Measurements from ENCODE around the gene ANTXR1. TPM values are rescaled to one million over a fixed set of nuclear protein-coding genes. Genes with fewer than 3 reads are reported as not detected.

The ANTXR1 gene
- total RNA-seq, 1 experiment from 2014 or later, result 25.7 TPM

DNA sequence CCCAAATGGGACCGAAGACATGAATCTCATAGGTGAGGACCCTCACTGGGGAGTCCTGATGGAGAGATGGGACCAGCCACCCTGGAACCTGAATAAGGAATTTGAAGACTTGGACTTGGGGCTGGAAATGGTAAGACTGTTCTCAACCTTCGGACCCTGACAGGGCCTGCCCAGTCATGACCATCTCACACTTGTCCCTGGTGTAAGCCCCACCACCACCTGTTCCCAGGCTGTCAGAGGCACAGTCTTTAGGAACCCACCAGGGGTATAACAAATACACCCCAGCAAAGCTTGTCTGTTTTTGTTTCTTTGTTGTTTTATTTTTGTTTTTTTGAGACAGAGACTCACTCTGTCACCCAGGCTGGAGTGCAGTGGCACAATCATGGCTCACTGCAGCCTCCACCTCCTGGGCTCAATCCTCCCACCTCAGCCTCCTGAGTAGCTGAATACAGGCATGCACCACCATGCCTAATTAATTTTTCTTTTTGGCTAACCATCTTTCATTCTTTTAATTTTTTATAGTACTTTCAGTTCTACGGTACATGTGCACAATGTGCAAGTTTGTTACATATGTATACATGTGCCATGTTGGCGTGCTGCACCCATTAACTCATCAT, 267.9 kb downstream of the ANTXR1 start:
- H3K27me3 ChIP-seq (ENCODE audit: insufficient read depth, low read length), result no peaks in the 10 kb centered on the region
- H3K36me3 ChIP-seq (ENCODE audit: control insufficient read depth in 1 of 2, insufficient read depth in 2 of 2, low read length in 2 of 2), result no peaks in the 10 kb centered on the region
- DNase-seq (ENCODE audit: low read depth, low spot score) (no peak), ATAC-seq (no peak)
- H3K4me1 ChIP-seq (ENCODE audit: control insufficient read depth in 1 of 2, insufficient read depth in 2 of 2, low read length in 2 of 2), result no peaks in the 10 kb centered on the region
- no peaks in the 10 kb centered on the region for H3K79me2 ChIP-seq (ENCODE audit: insufficient read depth, low read length)
- H4K20me1 ChIP-seq (ENCODE audit: insufficient read depth), result no peaks in the 10 kb centered on the region
- no peak overlapping the region for H3K27ac ChIP-seq (ENCODE audit: low read depth, low read length)
- intact Hi-C loops (cut with micrococcal nuclease), result no loop called here
- ChIA-PET CTCF (no interaction called here), RAD21 (ENCODE audit: low non-redundant PET in 1 of 2, low total read pairs in 2 of 2, uncharacterized antibody in 2 of 2, unreplicated experiment in 2 of 2) (no interaction called here), POLR2A (no interaction called here)
- no peak overlapping the region for H3K9ac ChIP-seq (ENCODE audit: low read length)
- no peak overlapping the region for H2AFZ ChIP-seq (ENCODE audit: low read depth, low read length, poor library complexity, severe bottlenecking)
- H3K4me3 ChIP-seq (replicated peaks in 1 of 2; ENCODE audit: low read depth in 1 of 2, low read length in 2 of 2), result no peak overlapping the region
- H3K4me2 ChIP-seq (ENCODE audit: low read length), result no peak overlapping the region
- no peaks in the 10 kb centered on the region for H3K9me3 ChIP-seq (ENCODE audit: control insufficient read depth in 1 of 2, insufficient read depth in 1 of 2, low read depth in 1 of 2, low read length in 2 of 2)
- TF ChIP-seq, protein P1, sequence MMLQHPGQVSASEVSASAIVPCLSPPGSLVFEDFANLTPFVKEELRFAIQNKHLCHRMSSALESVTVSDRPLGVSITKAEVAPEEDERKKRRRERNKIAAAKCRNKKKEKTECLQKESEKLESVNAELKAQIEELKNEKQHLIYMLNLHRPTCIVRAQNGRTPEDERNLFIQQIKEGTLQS (IDR thresholded peaks at IDR 0.05), result no peak
- TF ChIP-seq, protein P2, sequence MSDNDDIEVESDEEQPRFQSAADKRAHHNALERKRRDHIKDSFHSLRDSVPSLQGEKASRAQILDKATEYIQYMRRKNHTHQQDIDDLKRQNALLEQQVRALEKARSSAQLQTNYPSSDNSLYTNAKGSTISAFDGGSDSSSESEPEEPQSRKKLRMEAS (IDR thresholded peaks at IDR 0.05), result no peak
- TF ChIP-seq CBX3 (IDR thresholded peaks at IDR 0.05; ENCODE audit: low read depth) (no peak), POLR2AphosphoS5 (IDR thresholded peaks at IDR 0.05; ENCODE audit: low read depth, low read length) (no peak), SP1 (IDR thresholded peaks at IDR 0.05; ENCODE audit: low read depth) (no peak), EZH2 (IDR thresholded peaks at IDR 0.05) (no peak), ELF1 (IDR thresholded peaks at IDR 0.05; ENCODE audit: borderline replicate concordance, low read depth) (no peak), POLR2A (IDR thresholded peaks at IDR 0.05; ENCODE audit: borderline replicate concordance, extremely low read depth, insufficient read depth, insufficient read length) (no peak), TCF7L2 (IDR thresholded peaks at IDR 0.05; ENCODE audit: borderline replicate concordance, extremely low read depth, insufficient read depth, insufficient read length) (no peak), SIN3A (IDR thresholded peaks at IDR 0.05; ENCODE audit: low read depth) (no peak), CEBPB (IDR thresholded peaks at IDR 0.05; ENCODE audit: low read depth) (no peak)
- TF ChIP-seq, protein P3, sequence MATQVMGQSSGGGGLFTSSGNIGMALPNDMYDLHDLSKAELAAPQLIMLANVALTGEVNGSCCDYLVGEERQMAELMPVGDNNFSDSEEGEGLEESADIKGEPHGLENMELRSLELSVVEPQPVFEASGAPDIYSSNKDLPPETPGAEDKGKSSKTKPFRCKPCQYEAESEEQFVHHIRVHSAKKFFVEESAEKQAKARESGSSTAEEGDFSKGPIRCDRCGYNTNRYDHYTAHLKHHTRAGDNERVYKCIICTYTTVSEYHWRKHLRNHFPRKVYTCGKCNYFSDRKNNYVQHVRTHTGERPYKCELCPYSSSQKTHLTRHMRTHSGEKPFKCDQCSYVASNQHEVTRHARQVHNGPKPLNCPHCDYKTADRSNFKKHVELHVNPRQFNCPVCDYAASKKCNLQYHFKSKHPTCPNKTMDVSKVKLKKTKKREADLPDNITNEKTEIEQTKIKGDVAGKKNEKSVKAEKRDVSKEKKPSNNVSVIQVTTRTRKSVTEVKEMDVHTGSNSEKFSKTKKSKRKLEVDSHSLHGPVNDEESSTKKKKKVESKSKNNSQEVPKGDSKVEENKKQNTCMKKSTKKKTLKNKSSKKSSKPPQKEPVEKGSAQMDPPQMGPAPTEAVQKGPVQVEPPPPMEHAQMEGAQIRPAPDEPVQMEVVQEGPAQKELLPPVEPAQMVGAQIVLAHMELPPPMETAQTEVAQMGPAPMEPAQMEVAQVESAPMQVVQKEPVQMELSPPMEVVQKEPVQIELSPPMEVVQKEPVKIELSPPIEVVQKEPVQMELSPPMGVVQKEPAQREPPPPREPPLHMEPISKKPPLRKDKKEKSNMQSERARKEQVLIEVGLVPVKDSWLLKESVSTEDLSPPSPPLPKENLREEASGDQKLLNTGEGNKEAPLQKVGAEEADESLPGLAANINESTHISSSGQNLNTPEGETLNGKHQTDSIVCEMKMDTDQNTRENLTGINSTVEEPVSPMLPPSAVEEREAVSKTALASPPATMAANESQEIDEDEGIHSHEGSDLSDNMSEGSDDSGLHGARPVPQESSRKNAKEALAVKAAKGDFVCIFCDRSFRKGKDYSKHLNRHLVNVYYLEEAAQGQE (IDR thresholded peaks at IDR 0.05; ENCODE audit: low read depth), result no peak
- no TSS peak for BruUV-seq (replicated peaks)
- H3K9me2 ChIP-seq (ENCODE audit: insufficient read depth), result no peaks in the 10 kb centered on the region

All from HCT116 (cell line).